K562 (cell line): ENCODE results near the gene TMEM150C. TPM values are rescaled to one million over a fixed set of nuclear protein-coding genes. Genes with fewer than 3 reads are reported as not detected.

Source experiments
- ATAC-seq: fragments of 200-7000 bp; cut with Tn5 transposase; 3 replicates; pipeline ENCODE4 v1.9.1; 2020; ENCODE audit warnings: moderate library complexity
- BruUV-seq: library from RNA; stranded (reverse); fragments of 400-500 nt; replicated peaks from 2 replicates; lab custom pipeline; 2021; lab: Mats Ljungman, UMichigan
- CTCF ChIA-PET: fragments of 300-600 bp; formaldehyde crosslinking; extraction: SDS; loops from one replicate; lab custom pipeline; 2021; ENCODE audit warnings: low intra/inter-chr PET ratio; lab: Yijun Ruan, JAX
- POLR2A ChIA-PET: fragments of 300-600, 350-650 bp; sonication (Branson Sonifier 250); formaldehyde crosslinking; extraction: SDS; loops from one replicate; lab custom pipeline; 2021; ENCODE audit warnings: antibody characterized with exemption, inconsistent platforms; lab: Yijun Ruan, JAX
- DNase-seq, 4 experiments: peaks; one replicate each; pipeline versions ENCODE4 v3.0.0 to v3.0.0-alpha.2; 2011 to 2018; ENCODE audit warnings: low spot score in 3 of 4, mixed read lengths in 3 of 4; ENCODE audit errors: extremely low read depth in 1 of 4
- FAIRE-seq: peaks from 2 replicates; lab custom pipeline; 2011; peaks lifted over from hg19 to GRCh38; lab: Jason Lieb, UNC
- H2AFZ ChIP-seq: 2 replicates; pipeline ENCODE4 v1.6.0; 2011; ENCODE audit warnings: low read depth, low read length, control low read depth, inconsistent platforms
- H3K27ac ChIP-seq: fragments of 200-600 bp; 3 replicates; pipeline ENCODE4 v1.8.0; 2011; ENCODE audit warnings: low read depth, mild to moderate bottlenecking, control low read depth, inconsistent platforms, low read length, moderate library complexity, mixed read lengths; ENCODE audit errors: extremely low read depth
- H3K27me3 ChIP-seq, 2 experiments: fragments of 300-600 bp in 1 of 2; 2 replicates in 1 of 2; 3 replicates in 1 of 2; pipeline versions ENCODE4 v1.6.0 to v1.8.0; 2011; ENCODE audit warnings: inconsistent platforms in 2 of 2, low read length in 2 of 2, mild to moderate bottlenecking in 1 of 2, mixed read lengths in 1 of 2, moderate library complexity in 1 of 2; ENCODE audit not compliant: control insufficient read depth in 2 of 2, insufficient read depth in 2 of 2
- H3K36me3 ChIP-seq: fragments of 300-600 bp; 3 replicates; pipeline ENCODE4 v1.8.0; 2011; ENCODE audit warnings: mild to moderate bottlenecking, low read length, inconsistent platforms; ENCODE audit not compliant: control insufficient read depth, insufficient read depth
- H3K4me1 ChIP-seq, 2 experiments: fragments of 200-600 bp in 1 of 2; replicated peaks in 1 of 2; 2 replicates in 1 of 2; 3 replicates in 1 of 2; pipeline versions ENCODE4 v1.5.1 to v1.8.0; 2011; ENCODE audit warnings: inconsistent platforms in 2 of 2, low read length in 2 of 2, mild to moderate bottlenecking in 1 of 2, mixed read lengths in 1 of 2, moderate library complexity in 1 of 2; ENCODE audit not compliant: control insufficient read depth in 2 of 2, insufficient read depth in 2 of 2
- H3K4me2 ChIP-seq: 2 replicates; pipeline ENCODE4 v1.6.1; 2011; ENCODE audit warnings: low read length, control low read depth, inconsistent platforms, mixed read lengths; ENCODE audit not compliant: insufficient read depth
- H3K4me3 ChIP-seq: fragments of 200-600 bp; sonication (generic), shearing (Covaris generic); 2 replicates; pipeline ENCODE4 v1.5.1; 2016; ENCODE audit warnings: control low read depth, inconsistent platforms
- H3K79me2 ChIP-seq: fragments of 200-600 bp; 3 replicates; pipeline ENCODE4 v1.8.0; 2011; ENCODE audit warnings: low read length, inconsistent platforms; ENCODE audit not compliant: control insufficient read depth, insufficient read depth
- H3K9ac ChIP-seq, 2 experiments: 2 replicates each; pipeline versions ENCODE4 v1.6.0 to v1.6.1; 2011; ENCODE audit warnings: low read depth in 2 of 2, low read length in 2 of 2, control low read depth in 1 of 2, inconsistent platforms in 1 of 2, mild to moderate bottlenecking in 1 of 2, mixed read lengths in 1 of 2; ENCODE audit not compliant: insufficient read depth in 1 of 2
- H3K9me1 ChIP-seq: one replicate; pipeline ENCODE4 v1.6.0; 2011; ENCODE audit warnings: inconsistent platforms, mild to moderate bottlenecking, low read length, moderate library complexity; ENCODE audit not compliant: control insufficient read depth, insufficient read depth
- H3K9me3 ChIP-seq: replicated peaks from 2 replicates; pipeline ENCODE4 v1.5.1; 2011; ENCODE audit warnings: low read depth, low read length, inconsistent platforms; ENCODE audit not compliant: control insufficient read depth, insufficient read depth
- H4K20me1 ChIP-seq: replicated peaks from 2 replicates; pipeline ENCODE4 v1.6.1; 2011; ENCODE audit warnings: low read length, inconsistent platforms, mixed read lengths; ENCODE audit not compliant: control insufficient read depth, insufficient read depth
- ATF3 ChIP-seq, 2 experiments: fragments of 450-650 bp in 1 of 2; sonication (generic) in 1 of 2; formaldehyde crosslinking in 1 of 2; IDR thresholded peaks in 1 of 2; conservative IDR thresholded peaks in 1 of 2; 2 replicates each; pipeline versions ENCODE4 v1.6.1 to v1.8.1; 2016 to 2023; ENCODE audit warnings: mild to moderate bottlenecking in 2 of 2, moderate library complexity in 2 of 2, inconsistent platforms in 1 of 2, missing genetic modification reagents in 1 of 2
- BCL6 ChIP-seq: fragments of 250-450 bp; sonication (Bioruptor Pico); IDR thresholded peaks from 2 replicates; pipeline ENCODE4 v1.4.0; 2020
- CREB3L1 ChIP-seq: fragments of 450-650 bp; IDR thresholded peaks from 2 replicates; pipeline ENCODE4 v1.6.1; 2014; ENCODE audit warnings: low read depth, mild to moderate bottlenecking, moderate library complexity, borderline replicate concordance
- E2F4 ChIP-seq: sonication (generic); formaldehyde crosslinking; IDR thresholded peaks from 2 replicates; pipeline ENCODE4 v1.8.0; 2022; ENCODE audit warnings: mild to moderate bottlenecking, low read depth, missing genetic modification reagents
- HMG20B ChIP-seq: fragments of 250-450 bp; sonication (Bioruptor Pico); IDR thresholded peaks from 2 replicates; pipeline ENCODE4 v1.5.0; 2021; ENCODE audit warnings: mild to moderate bottlenecking
- HOMEZ ChIP-seq: fragments of 250-450 bp; sonication (Bioruptor Pico); IDR thresholded peaks from 2 replicates; pipeline ENCODE4 v1.4.0; 2020; ENCODE audit warnings: mild to moderate bottlenecking, moderate library complexity
- RB1 ChIP-seq: fragments of 450-650 bp; IDR thresholded peaks from 2 replicates; pipeline ENCODE4 v1.6.1; 2017; ENCODE audit warnings: low read depth, mild to moderate bottlenecking
- RFX7 ChIP-seq: fragments of 250-450 bp; sonication (Bioruptor Pico); IDR thresholded peaks from 2 replicates; pipeline ENCODE4 v1.5.1; 2021; ENCODE audit warnings: mild to moderate bottlenecking
- SRSF9 ChIP-seq: fragments of 200-400 bp; formaldehyde crosslinking; IDR thresholded peaks from 2 replicates; pipeline ENCODE4 v1.6.1; 2017; ENCODE audit warnings: low read depth, low read length, borderline replicate concordance
- STAG1 ChIP-seq: sonication (generic); formaldehyde crosslinking; IDR thresholded peaks from 2 replicates; pipeline ENCODE4 v1.5.0; 2020; ENCODE audit warnings: missing genetic modification reagents, borderline replicate concordance
- XRCC3 ChIP-seq: fragments of 450-650 bp; IDR thresholded peaks from 2 replicates; pipeline ENCODE4 v1.6.1; 2017; ENCODE audit warnings: mild to moderate bottlenecking, moderate library complexity
- ZBTB9 ChIP-seq: fragments of 450-650 bp; formaldehyde crosslinking; IDR thresholded peaks from 2 replicates; pipeline ENCODE4 v1.4.0; 2020; ENCODE audit warnings: mild to moderate bottlenecking, moderate library complexity
- ZEB2 ChIP-seq: fragments of 450-650 bp; IDR thresholded peaks from 2 replicates; pipeline ENCODE4 v1.6.1; 2016
- ZNF146 ChIP-seq: IDR thresholded peaks from one replicate; pipeline ENCODE4 v1.6.1; 2018; ENCODE audit warnings: missing compliant biosample characterization; ENCODE audit not compliant: unreplicated experiment
- ZNF311 ChIP-seq: fragments of 250-450 bp; sonication (Bioruptor Pico); IDR thresholded peaks from 2 replicates; pipeline ENCODE4 v1.4.0; 2020; ENCODE audit warnings: mild to moderate bottlenecking, moderate library complexity
- ZNF324 ChIP-seq: fragments of 250-450 bp; sonication (Bioruptor Pico); IDR thresholded peaks from 2 replicates; pipeline ENCODE4 v1.4.0; 2020; ENCODE audit warnings: mild to moderate bottlenecking
- ZNF696 ChIP-seq: fragments of 250-450 bp; sonication (Bioruptor Pico); conservative IDR thresholded peaks from 2 replicates; pipeline ENCODE4 v1.4.0; 2020; ENCODE audit warnings: mild to moderate bottlenecking, moderate library complexity
- ZNF717 ChIP-seq: fragments of 250-450 bp; sonication (Bioruptor Pico); IDR thresholded peaks from 2 replicates; pipeline ENCODE4 v1.5.0; 2021
- ZNF785 ChIP-seq: fragments of 250-450 bp; sonication (Bioruptor Pico); IDR thresholded peaks from 2 replicates; pipeline ENCODE4 v1.4.0; 2020; ENCODE audit warnings: mild to moderate bottlenecking
- WGBS: fragments of 100-300 bp; shearing (Covaris generic); methylation state at CpG from one replicate; pipeline ENCODE4 v1.1.6; 2016; ENCODE audit warnings: low coverage, mixed read lengths; ENCODE audit not compliant: insufficient coverage; ENCODE audit errors: missing lambda C conversion rate; 5-methylcytosine and 5-hydroxymethylcytosine counted together
- in situ Hi-C: fragments of 300-500 bp; cut with MboI; formaldehyde crosslinking; loops from 4 replicates; pipeline ENCODE4 v1.15.0; 2018; ENCODE audit warnings: inconsistent platforms, mixed read lengths
- intact Hi-C: fragments of 100-400 bp; cut with micrococcal nuclease; formaldehyde crosslinking; loops from 2 replicates; pipeline ENCODE4 v1.14.2; 2022
- polyA plus RNA-seq, 8 experiments: library from polyadenylated mRNA; depleted of rRNA in 4 of 8; stranded (reverse) in 5 of 8; unstranded in 3 of 8; fragments of >200 nt; fragmentation: Nextera tagmentation in 2 of 8; fragmentation: Illumina TruSeq in 1 of 8; extraction: Ambion mirVana in 2 of 8; extraction: Trizol in 1 of 8; gene quantifications; 2 replicates each; pipeline versions ENCODE4 v1.2.1 to v1.2.3, GENCODE V29; 2011 to 2014; ENCODE audit warnings: inconsistent platforms in 1 of 8, missing spikeins in 1 of 8
- total RNA-seq, 7 experiments: library from RNA; depleted of rRNA in 6 of 7; stranded (reverse); fragments of >200 nt in 6 of 7; fragmentation: Illumina TruSeq in 2 of 7; extraction: Trizol in 2 of 7; gene quantifications; 2 replicates each; pipeline versions ENCODE4 v1.2.1 to v1.2.3, GENCODE V29; 2011 to 2021; ENCODE audit warnings: low replicate concordance in 1 of 7

The TMEM150C gene
- total and polyA plus RNA-seq, 9 of the 15 experiments (the other 6 are each of a cell fraction or from before 2014, with no cell fraction given): 0.07 TPM; not detected in 8

- DNase-seq (no peak), FAIRE-seq (no peak), ATAC-seq (no peak)
- Histone ChIP-seq H3K36me3 (no peaks in the 10 kb centered on the region), H3K9me1 (no peaks in the 10 kb centered on the region), H3K9ac (no peak overlapping the region), H3K9me3 (no peaks in the 10 kb centered on the region), H3K4me3 (no peak overlapping the region), H2AFZ (no peak overlapping the region), H3K27me3 (peaks cover 15 to 20% of the 10 kb centered on the region in 2 experiments), H3K4me1 (no peaks in the 10 kb centered on the region), H3K27ac (no peak overlapping the region), H4K20me1 (no peaks in the 10 kb centered on the region), H3K4me2 (no peak overlapping the region), H3K79me2 (no peaks in the 10 kb centered on the region)
- in situ Hi-C loops: no loop called here
- ChIA-PET CTCF (no interaction called here), POLR2A (interaction anchor here (0.6 kb wide), 1 partner anchor 35 kb away, joined by 3 read pairs; no protein-coding TSS in a partner anchor)
- BruUV-seq: no TSS peak
- TF ChIP-seq ZNF785 (CRISPR knock-in tag) (no peak), ZEB2 (no peak), RFX7 (CRISPR knock-in tag) (no peak), CREB3L1 (no peak), ZBTB9 (CRISPR knock-in tag) (no peak), ZNF146 (CRISPR knock-in tag) (no peak), XRCC3 (no peak), RB1 (no peak), STAG1 (CRISPR knock-in tag) (no peak), SRSF9 (no peak), ZNF311 (CRISPR knock-in tag) (no peak), ZNF696 (no peak), E2F4 (CRISPR knock-in tag) (no peak), ZNF717 (CRISPR knock-in tag) (no peak), HOMEZ (CRISPR knock-in tag) (no peak), HMG20B (CRISPR knock-in tag) (no peak), BCL6 (CRISPR knock-in tag) (no peak), ZNF324 (CRISPR knock-in tag) (no peak), ATF3 (IDR thresholded peaks at IDR 0.05) (no peak), ATF3 (CRISPR knock-in tag; conservative IDR thresholded peaks at IDR 0.05) (no peak)
- intact Hi-C loops: no loop called here
- 0% methylated on average over 3 of the region's 3 CpGs for WGBS
These were observed 51.6 kb downstream of the TMEM150C start for GRCh38 chr4:82510216-82510615.
